Measurements from ENCODE around the gene BIRC5.

The BIRC5 gene

DNA sequence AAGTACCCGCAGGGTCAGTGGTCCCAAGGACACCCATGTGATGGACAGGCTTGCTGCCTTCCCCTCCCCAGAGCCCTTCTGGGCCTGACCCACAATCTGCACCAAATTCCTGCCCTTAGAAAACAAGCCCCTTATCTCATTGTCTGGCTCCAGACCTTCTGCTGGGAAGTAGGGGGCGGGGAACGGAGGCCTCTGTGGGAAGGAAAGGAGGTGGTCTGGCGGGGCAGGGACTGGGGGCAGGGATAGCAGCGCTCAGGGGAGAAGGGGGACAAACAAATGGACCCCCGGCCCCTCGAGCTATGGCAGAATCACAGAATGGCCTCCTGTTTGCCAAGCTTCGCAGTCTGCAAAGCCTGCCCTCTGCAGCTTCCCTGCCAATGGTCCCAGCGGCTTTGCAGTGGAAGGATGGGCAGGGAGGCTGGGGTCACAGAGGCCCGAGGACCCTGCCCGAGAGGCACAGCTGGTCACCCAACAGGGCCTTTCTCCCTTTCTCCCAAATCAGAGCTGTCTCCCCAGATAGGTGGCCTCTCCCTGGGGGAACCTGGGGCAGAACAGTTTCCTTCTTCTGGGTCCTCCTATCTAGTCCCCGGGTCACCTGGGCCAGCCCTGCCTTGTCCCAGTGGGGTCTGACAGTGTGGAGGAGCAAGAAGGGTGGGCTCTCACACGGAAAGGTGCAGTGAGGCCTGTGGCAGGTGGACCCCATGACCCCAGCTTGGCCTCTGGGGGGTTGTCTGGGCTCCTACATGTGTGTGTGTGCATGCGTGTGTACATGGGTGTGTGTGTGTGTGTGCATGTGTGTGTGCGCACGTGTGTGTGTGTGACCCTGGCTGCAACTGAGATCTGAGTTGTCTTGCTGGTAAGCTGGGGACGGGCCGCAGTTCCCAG lies 42.9 kb downstream of the BIRC5 start:
- no peak overlapping the region for H3K27ac ChIP-seq (ENCODE audit: low read depth, low read length)
- no peaks in the 10 kb centered on the region for H3K9me2 ChIP-seq (replicated peaks; ENCODE audit: control insufficient read depth, low read length)
- no peaks in the 10 kb centered on the region for H4K20me1 ChIP-seq (ENCODE audit: control insufficient read depth, insufficient read depth, low read depth, low read length)
- H3K4me2 ChIP-seq (ENCODE audit: low read length): no peak overlapping the region
- no peaks in the 10 kb centered on the region for H3K36me3 ChIP-seq (ENCODE audit: control insufficient read depth, low read length)
- peaks cover 10% of the 10 kb centered on the region for H3F3A ChIP-seq (ENCODE audit: control insufficient read depth, insufficient read depth)
- no peak overlapping the region for H3K4me3 ChIP-seq (ENCODE audit: low read length)
- H3K9me3 ChIP-seq (ENCODE audit: control insufficient read depth, insufficient read depth, low read length): no peaks in the 10 kb centered on the region
- H3K4me1 ChIP-seq (ENCODE audit: control insufficient read depth, low read length): peaks cover 57% of the 10 kb centered on the region
- no peaks in the 10 kb centered on the region for H3K79me2 ChIP-seq (ENCODE audit: control insufficient read depth, low read length)
- peaks cover 2% of the 10 kb centered on the region; the same call in 1 of the 2 replicates for H3K27me3 ChIP-seq (ENCODE audit: control insufficient read depth, low read length)
- TF ChIP-seq, protein P1, sequence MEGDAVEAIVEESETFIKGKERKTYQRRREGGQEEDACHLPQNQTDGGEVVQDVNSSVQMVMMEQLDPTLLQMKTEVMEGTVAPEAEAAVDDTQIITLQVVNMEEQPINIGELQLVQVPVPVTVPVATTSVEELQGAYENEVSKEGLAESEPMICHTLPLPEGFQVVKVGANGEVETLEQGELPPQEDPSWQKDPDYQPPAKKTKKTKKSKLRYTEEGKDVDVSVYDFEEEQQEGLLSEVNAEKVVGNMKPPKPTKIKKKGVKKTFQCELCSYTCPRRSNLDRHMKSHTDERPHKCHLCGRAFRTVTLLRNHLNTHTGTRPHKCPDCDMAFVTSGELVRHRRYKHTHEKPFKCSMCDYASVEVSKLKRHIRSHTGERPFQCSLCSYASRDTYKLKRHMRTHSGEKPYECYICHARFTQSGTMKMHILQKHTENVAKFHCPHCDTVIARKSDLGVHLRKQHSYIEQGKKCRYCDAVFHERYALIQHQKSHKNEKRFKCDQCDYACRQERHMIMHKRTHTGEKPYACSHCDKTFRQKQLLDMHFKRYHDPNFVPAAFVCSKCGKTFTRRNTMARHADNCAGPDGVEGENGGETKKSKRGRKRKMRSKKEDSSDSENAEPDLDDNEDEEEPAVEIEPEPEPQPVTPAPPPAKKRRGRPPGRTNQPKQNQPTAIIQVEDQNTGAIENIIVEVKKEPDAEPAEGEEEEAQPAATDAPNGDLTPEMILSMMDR (IDR thresholded peaks at IDR 0.05; ENCODE audit: low read depth, low read length, poor library complexity, severe bottlenecking): no peak
- no peak for TF ChIP-seq EZH2phosphoT487 (IDR thresholded peaks at IDR 0.05; ENCODE audit: borderline replicate concordance, low read length)

DNA sequence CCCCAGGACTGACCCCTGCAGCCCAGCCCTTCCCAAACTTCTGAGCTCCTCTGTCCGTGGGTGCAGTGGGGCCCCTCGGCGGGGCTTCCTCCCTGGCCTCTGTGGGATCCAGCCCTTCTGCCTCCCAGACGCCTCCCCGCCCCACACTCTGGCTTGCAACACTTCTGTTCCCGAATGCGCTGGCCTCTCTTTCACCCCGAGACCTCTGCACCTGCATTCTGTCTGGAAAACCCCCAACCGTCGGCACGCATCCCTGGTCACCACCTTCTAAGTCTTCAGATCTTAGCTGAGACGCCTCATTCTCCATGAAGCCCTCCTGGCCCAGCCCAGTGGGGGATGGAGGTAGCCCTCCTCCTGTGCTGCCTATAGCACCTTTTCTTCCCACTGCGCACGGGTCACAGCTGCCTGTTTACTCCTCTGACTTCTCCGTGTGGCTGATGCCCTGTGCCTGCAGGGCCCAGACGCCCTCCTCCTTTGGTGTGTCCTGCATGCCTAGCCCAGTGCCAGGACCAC lies 43.8 kb downstream of the BIRC5 start:
- Histone ChIP-seq H3K79me2 (ENCODE audit: control insufficient read depth, low read length) (no peaks in the 10 kb centered on the region), H3K9me2 (replicated peaks; ENCODE audit: control insufficient read depth, low read length) (no peaks in the 10 kb centered on the region), H4K20me1 (ENCODE audit: control insufficient read depth, insufficient read depth, low read depth, low read length) (no peaks in the 10 kb centered on the region), H3K4me3 (ENCODE audit: low read length) (0 out of 2 replicates have a peak overlapping the region, but pooled peaks have one; percentile 32), H3K36me3 (ENCODE audit: control insufficient read depth, low read length) (no peaks in the 10 kb centered on the region), H3K27me3 (ENCODE audit: control insufficient read depth, low read length) (peaks cover 2% of the 10 kb centered on the region), H3K4me2 (ENCODE audit: low read length) (peak overlapping the region; percentile 59), H3F3A (ENCODE audit: control insufficient read depth, insufficient read depth) (peaks cover 5% of the 10 kb centered on the region), H3K4me1 (ENCODE audit: control insufficient read depth, low read length) (peaks cover 55% of the 10 kb centered on the region), H3K9me3 (ENCODE audit: control insufficient read depth, insufficient read depth, low read length) (no peaks in the 10 kb centered on the region), H3K27ac (ENCODE audit: low read depth, low read length) (no peak overlapping the region)
- TF ChIP-seq EZH2phosphoT487 (IDR thresholded peaks at IDR 0.05; ENCODE audit: borderline replicate concordance, low read length): no peak
- TF ChIP-seq, protein P1 (IDR thresholded peaks at IDR 0.05; ENCODE audit: low read depth, low read length, poor library complexity, severe bottlenecking): no peak

DNA sequence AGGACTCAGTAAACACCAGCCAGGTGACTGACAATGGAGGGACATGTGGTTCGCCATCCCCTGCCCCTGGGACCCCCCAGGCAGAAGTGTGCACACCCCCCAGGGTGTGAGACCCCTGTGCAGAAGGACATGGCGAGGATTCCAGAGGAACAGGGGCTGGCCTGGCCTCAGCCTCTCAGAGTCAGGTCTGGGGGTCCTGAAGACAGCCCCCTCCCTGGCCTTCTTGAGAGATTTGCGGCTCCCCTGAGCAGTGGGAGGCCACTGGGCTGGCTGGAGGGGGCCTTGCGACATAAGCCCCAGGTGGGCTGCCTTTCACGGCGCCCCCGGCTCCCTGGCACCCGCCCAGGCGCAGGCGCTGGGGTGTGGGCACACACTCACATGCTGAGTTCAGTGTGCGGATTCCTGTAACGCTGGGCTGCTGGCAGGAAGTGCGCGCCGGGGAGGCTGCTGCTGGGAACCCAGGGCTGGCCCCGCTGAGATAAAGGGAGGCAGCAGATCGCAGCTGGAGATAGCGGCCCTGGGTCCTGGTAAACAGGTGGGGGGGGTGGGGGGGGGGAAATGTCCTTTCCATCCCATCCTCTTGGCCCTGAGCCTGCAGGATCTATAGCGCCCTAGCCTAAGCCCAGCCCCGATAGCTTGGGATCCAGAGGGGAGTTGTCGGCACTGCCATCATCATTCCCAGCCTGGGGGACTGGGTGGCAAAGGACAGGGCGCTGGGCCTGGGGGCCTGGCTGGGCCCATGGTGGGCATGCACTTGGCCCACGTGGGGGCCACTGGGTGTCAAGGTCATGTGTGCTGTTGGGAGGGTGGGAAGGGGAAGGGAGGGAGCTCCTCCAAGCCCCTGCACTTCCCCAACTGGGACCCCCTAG lies 44.5 kb downstream of the BIRC5 start:
- H3K27ac ChIP-seq (ENCODE audit: low read depth, low read length): no peak overlapping the region
- TF ChIP-seq, protein P1 (IDR thresholded peaks at IDR 0.05; ENCODE audit: low read depth, low read length, poor library complexity, severe bottlenecking): no peak
- TF ChIP-seq EZH2phosphoT487 (IDR thresholded peaks at IDR 0.05; ENCODE audit: borderline replicate concordance, low read length): no peak
- H3K27me3 ChIP-seq (ENCODE audit: control insufficient read depth, low read length): peaks cover 7% of the 10 kb centered on the region
- no peaks in the 10 kb centered on the region for H3K79me2 ChIP-seq (ENCODE audit: control insufficient read depth, low read length)
- H4K20me1 ChIP-seq (ENCODE audit: control insufficient read depth, insufficient read depth, low read depth, low read length): no peaks in the 10 kb centered on the region
- peak overlapping the region; percentile 59 for H3K4me2 ChIP-seq (ENCODE audit: low read length)
- 0 out of 2 replicates have a peak overlapping the region, but pooled peaks have one; percentile 32 for H3K4me3 ChIP-seq (ENCODE audit: low read length)
- H3K9me2 ChIP-seq (replicated peaks; ENCODE audit: control insufficient read depth, low read length): no peaks in the 10 kb centered on the region
- no peaks in the 10 kb centered on the region for H3K36me3 ChIP-seq (ENCODE audit: control insufficient read depth, low read length)
- H3K9me3 ChIP-seq (ENCODE audit: control insufficient read depth, insufficient read depth, low read length): no peaks in the 10 kb centered on the region
- H3K4me1 ChIP-seq (ENCODE audit: control insufficient read depth, low read length): peaks cover 55% of the 10 kb centered on the region
- H3F3A ChIP-seq (ENCODE audit: control insufficient read depth, insufficient read depth): no peaks in the 10 kb centered on the region; the same call in 1 of the 2 replicates
